HG02981 (cell line): ENCODE measurements around the gene KIF5A.
"Not testable (repeated sequence)": the region's sequence is repeated elsewhere in the genome, so short reads cannot be mapped to it uniquely, and the experiment has no call there.

Experiments
- ATAC-seq: cut with Tn5 transposase; IDR thresholded peaks from one replicate; pipeline ENCODE4 v1.9.1; 2021; ENCODE audit warnings: mild to moderate bottlenecking, moderate library complexity; ENCODE audit not compliant: unreplicated experiment

The KIF5A gene

GRCh38 chr12:57549909-57550640, at the start of gene KIF5A:
Gene KIF5A, plus strand, starts transcription at chr12:57550044. Its CDS starts 228 bp downstream, at chr12:57550272.
- no peak for ATAC-seq

GRCh38 chr12:57500213-57500612, 49.6 kb upstream of the KIF5A start:
- ATAC-seq = no peak

DNA sequence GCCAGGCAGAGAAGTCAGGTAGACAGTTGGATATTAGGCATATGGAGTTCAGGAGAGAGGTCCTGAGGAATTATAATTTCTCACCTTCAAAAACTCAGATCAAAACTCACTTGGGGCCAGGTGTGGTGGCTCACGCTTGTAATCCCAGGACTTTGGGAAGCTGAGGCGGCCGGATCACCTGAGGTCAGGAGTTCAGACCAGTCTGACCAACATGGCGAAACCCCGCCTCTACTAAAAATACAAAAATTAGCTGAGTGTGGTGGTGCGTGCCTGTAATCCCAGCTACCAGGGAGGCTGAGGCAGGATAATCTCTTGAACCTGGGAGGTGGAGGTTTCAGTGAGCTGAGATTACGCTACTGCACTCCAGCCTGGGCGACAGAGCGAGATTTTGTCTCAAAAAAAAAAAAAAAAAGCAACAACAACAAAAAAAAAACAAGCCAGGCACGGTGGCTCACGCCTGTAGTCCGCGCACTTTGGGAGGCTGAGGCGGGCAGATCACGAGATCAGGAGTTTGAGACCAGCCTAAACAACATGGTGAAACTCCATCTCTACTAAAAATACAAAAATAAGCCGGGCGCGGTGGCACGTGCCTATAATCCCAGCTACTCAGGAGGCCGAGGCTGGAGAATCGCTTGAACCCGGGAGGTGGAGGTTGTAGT, 47.4 kb upstream of the KIF5A start:
- ATAC-seq = not testable (repeated sequence)

- not testable (repeated sequence) for ATAC-seq
Observed at GRCh38 chr12:57506541-57506940, 43.3 kb upstream of the KIF5A start.

DNA sequence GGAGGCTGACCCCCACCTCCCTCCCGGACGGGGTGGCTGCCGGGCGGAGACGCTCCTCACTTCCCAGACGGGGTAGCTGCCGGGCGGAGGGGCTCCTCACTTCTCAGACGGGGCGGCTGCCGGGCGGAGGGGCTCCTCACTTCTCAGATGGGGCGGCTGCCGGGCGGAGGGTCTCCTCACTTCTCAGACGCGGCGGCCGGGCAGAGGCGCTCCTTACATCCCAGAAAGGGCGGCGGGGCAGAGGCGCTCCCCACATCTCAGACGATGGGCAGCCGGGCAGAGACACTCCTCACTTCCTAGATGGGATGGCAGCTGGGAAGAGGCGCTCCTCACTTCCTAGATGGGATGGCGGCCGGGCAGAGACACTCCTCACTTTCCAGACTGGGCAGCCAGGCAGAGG, 42.0 kb upstream of the KIF5A start:
- not testable (repeated sequence) for ATAC-seq

- ATAC-seq = no peak
Observed at GRCh38 chr12:57511161-57511560, 38.7 kb upstream of the KIF5A start.

- no peak for ATAC-seq
Observed at GRCh38 chr12:57511588-57512325, 38.1 kb upstream of the KIF5A start.

GRCh38 chr12:57512665-57513064, 37.2 kb upstream of the KIF5A start:
- ATAC-seq = no peak

- ATAC-seq = no peak
Observed at GRCh38 chr12:57513266-57513665, 36.6 kb upstream of the KIF5A start.

- not testable (repeated sequence) for ATAC-seq
Observed at GRCh38 chr12:57513677-57514076, 36.2 kb upstream of the KIF5A start.

DNA sequence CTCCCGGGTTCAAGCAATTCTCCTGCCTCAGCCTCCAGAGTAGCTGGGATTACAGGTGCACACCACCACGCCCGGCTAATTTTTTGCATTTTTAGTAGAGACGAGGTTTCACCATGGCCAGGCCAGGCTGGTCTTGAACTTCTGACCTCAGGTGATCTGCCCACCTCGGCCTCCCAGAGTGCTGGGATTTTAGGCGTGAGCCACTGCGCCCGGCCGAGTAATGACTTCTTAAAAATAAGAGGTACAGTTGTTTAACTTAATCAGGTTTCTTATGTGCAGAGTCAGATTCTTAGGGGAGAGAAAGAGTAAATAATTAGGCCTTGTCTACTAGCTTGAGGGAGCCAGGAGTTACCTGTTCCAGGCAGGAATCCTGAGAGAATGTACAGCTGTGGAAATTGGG, 35.6 kb upstream of the KIF5A start:
- ATAC-seq = not testable (repeated sequence)

DNA sequence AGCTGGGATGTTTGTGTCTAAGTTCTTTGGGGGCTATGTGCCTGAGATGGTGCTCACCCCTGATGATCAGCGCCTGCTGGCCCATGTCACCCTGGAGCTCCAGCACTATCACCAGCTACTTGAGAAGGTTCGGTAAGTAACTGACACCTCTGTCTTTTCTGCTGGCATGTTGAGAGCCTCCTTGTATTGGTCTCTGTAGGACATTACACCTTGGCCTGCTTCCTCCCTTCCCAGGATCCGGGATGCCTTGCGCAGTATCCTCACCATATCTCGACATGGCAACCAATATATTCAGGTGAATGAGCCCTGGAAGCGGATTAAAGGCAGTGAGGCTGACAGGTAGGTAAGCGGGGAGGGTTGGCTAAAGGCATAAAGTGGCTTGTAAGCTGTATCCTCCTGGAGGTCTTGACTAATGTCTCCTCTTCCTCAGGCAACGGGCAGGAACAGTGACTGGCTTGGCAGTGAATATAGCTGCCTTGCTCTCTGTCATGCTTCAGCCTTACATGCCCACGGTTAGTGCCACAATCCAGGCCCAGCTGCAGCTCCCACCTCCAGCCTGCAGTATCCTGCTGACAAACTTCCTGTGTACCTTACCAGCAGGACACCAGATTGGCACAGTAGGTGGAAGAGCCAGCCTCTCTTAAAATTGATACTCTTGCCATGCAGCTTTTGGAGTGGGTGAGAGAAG, 35.0 kb upstream of the KIF5A start:
- no peak for ATAC-seq

DNA sequence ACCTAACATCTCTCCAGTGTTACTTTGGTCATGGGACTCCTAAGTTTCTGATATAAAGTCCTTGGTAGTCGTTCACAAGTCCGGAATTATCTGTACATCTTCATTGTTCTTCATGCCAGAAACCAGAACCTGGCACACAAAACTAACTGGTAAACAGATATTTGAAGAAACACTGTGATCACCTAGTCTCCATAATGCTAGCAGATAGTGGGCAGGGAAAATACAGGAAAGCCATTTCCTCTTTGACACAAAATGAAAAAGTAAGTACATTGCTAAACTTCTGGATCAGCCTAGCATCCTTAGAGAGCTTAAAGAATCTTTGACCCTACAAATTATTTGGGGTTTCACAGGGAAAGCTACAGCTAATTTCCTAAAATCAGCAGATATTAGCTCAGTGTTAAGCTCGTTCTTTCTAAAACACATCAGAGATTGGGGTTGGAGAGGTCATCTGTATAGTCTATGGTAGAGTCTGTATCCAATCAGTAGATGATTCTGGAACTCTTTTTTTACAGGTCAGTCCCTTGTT, 34.4 kb upstream of the KIF5A start:
- ATAC-seq = no peak

DNA sequence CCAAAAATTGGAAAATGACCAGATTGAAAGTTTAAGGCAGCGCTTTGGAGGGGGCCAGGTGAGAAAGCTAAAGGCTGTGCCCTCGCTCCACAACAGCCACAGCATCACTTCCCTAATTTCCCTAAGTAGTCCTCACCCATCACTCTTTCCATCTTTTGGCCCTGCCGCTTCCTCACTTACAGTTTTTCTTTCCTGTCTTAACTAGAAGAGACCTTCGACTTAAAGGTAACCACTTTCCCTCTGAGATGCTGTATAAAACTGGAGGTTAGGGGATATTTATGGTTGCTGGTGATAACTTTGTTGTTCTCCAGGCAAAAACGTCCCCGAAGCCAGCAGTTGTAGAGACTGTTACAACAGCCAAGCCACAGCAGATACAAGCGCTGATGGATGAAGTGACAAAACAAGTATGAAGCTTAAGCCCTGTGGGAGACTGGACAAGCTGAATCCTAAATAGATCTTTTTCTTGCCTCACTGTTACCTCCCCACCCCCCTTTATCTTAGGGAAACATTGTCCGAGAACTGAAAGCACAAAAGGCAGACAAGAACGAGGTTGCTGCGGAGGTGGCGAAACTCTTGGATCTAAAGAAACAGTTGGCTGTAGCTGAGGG, 33.8 kb upstream of the KIF5A start:
- ATAC-seq = no peak

GRCh38 chr12:57516617-57517153, 33.2 kb upstream of the KIF5A start:
- no peak for ATAC-seq

DNA sequence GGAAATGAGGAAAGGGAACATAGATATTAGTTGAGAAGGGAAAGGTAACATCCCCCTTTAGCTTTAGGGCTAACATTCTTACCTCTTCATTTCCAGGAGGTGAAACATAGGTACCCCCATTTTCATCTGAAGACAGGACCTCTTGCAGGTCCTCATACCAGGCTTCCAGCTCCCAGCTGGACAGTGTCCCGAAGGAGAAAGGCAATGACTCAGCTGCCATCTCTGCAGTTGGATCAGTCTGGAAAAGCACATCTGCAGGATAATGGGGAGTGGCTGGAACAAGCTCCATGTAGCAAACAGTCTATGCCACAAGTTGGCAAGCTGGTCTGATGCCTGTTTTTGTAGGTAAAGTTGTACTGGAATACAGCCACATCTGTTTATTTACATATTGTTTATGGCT, 32.7 kb upstream of the KIF5A start:
- ATAC-seq = no peak

DNA sequence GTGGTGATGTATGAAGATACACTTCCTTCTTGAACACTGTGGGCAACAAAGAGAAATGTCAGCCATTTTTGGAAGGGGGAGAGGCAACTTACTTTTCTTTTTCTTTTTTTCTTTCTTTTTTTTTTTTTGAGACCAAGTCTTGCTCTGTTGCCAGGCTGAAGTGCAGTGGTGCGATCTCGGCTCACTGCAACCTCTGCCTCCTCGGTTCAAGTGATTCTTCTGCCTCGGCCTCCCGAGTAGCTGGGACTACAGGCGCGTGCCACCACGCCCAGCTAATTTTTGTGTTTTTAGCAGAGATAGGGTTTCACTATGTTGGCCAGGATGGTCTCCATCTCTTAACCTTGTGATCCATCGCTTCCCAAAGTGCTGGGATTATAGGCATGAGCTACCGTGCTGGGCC, 32.1 kb upstream of the KIF5A start:
- ATAC-seq = not testable (repeated sequence)

- no peak for ATAC-seq
Observed at GRCh38 chr12:57518176-57518919, 31.5 kb upstream of the KIF5A start.

GRCh38 chr12:57518920-57519795, 30.7 kb upstream of the KIF5A start:
- no peak for ATAC-seq
